GM12878 (cell line): ENCODE data around the gene COL13A1. TPM values are rescaled to one million over a fixed set of nuclear protein-coding genes. Genes with fewer than 3 reads are reported as not detected.

Experiments
- ATAC-seq: fragments of 200-7000 bp; cut with Tn5 transposase; 3 replicates; pipeline ENCODE4 v1.9.1; 2020; ENCODE audit warnings: mild to moderate bottlenecking, moderate library complexity
- BruUV-seq: library from RNA; stranded (reverse); fragments of 400-500 nt; replicated peaks from 2 replicates; lab custom pipeline; 2021; lab: Mats Ljungman, UMichigan
- CTCF ChIA-PET: fragments of 300-600 bp; sonication (Branson Sonifier 250); formaldehyde crosslinking; extraction: SDS; loops from one replicate; lab custom pipeline; 2021; ENCODE audit warnings: inconsistent platforms; lab: Yijun Ruan, JAX
- POLR2A ChIA-PET: fragments of 350-600 bp; formaldehyde crosslinking; extraction: SDS; loops from one replicate; lab custom pipeline; 2021; ENCODE audit warnings: inconsistent platforms; lab: Charles Lee
- RAD21 ChIA-PET: fragments of 300-600 bp; sonication (Branson Sonifier 250); formaldehyde crosslinking; loops from one replicate; lab custom pipeline; 2023; ENCODE audit warnings: antibody characterized with exemption; ENCODE audit not compliant: unreplicated experiment; lab: Charles Lee
- SMC1A ChIA-PET: fragments of 300-600 bp; sonication (Branson Sonifier 250); formaldehyde crosslinking; loops from one replicate; lab custom pipeline; 2023; ENCODE audit not compliant: unreplicated experiment, uncharacterized antibody; lab: Charles Lee
- DNase-seq: peaks from one replicate; pipeline ENCODE4 v3.0.0-alpha.2; 2011; ENCODE audit warnings: low read depth, low spot score
- FAIRE-seq: peaks from 3 replicates; lab custom pipeline; 2011; peaks lifted over from hg19 to GRCh38; lab: Jason Lieb, UNC
- H2AFZ ChIP-seq: 2 replicates; pipeline ENCODE4 v1.6.0; 2011; ENCODE audit warnings: low read depth, low read length, control low read depth; ENCODE audit not compliant: control insufficient read depth
- H3K27ac ChIP-seq: 2 replicates; pipeline ENCODE4 v1.5.1; 2011; ENCODE audit warnings: control low read depth; ENCODE audit not compliant: control insufficient read depth, insufficient read depth
- H3K27me3 ChIP-seq, 2 experiments: replicated peaks in 1 of 2; 2 replicates each; pipeline versions ENCODE4 v1.6.0 to v1.6.1; 2011; ENCODE audit warnings: low read length in 1 of 2; ENCODE audit not compliant: control insufficient read depth in 2 of 2, insufficient read depth in 2 of 2
- H3K36me3 ChIP-seq, 2 experiments: 2 replicates each; pipeline ENCODE4 v1.5.1; 2011; ENCODE audit warnings: low read length in 1 of 2; ENCODE audit not compliant: control insufficient read depth in 2 of 2, insufficient read depth in 2 of 2
- H3K4me1 ChIP-seq: 2 replicates; pipeline ENCODE4 v1.6.1; 2011; ENCODE audit warnings: mild to moderate bottlenecking, low read length, moderate library complexity, mixed read lengths; ENCODE audit not compliant: control insufficient read depth, insufficient read depth
- H3K4me2 ChIP-seq: 2 replicates; pipeline ENCODE4 v1.6.0; 2011; ENCODE audit warnings: control low read depth; ENCODE audit not compliant: control insufficient read depth, insufficient read depth
- H3K4me3 ChIP-seq: fragments of 200-600 bp; sonication (generic); 2 replicates; pipeline ENCODE4 v1.5.1; 2016
- H3K79me2 ChIP-seq: 2 replicates; pipeline ENCODE4 v1.6.0; 2011; ENCODE audit warnings: low read length; ENCODE audit not compliant: control insufficient read depth, insufficient read depth
- H3K9ac ChIP-seq: 2 replicates; pipeline ENCODE4 v1.8.0; 2011; ENCODE audit warnings: low read length, control low read depth, mixed read lengths; ENCODE audit not compliant: control insufficient read depth, insufficient read depth
- H3K9me3 ChIP-seq: replicated peaks from 3 replicates; pipeline ENCODE4 v1.5.1; 2011; ENCODE audit warnings: mild to moderate bottlenecking, low read length; ENCODE audit not compliant: control insufficient read depth, insufficient read depth
- H4K20me1 ChIP-seq: 2 replicates; pipeline ENCODE4 v1.6.0; 2011; ENCODE audit not compliant: control insufficient read depth, insufficient read depth
- BCL11A ChIP-seq: IDR thresholded peaks from 2 replicates; pipeline ENCODE4 v1.6.1; 2011; ENCODE audit warnings: low read depth, low read length
- CHD2 ChIP-seq: IDR thresholded peaks from 2 replicates; pipeline ENCODE4 v1.6.1; 2011; ENCODE audit warnings: low read depth, low read length, improper control_type of control experiment, borderline replicate concordance
- CREB1 ChIP-seq: IDR thresholded peaks from 2 replicates; pipeline ENCODE4 v1.6.1; 2012; ENCODE audit warnings: low read depth, mild to moderate bottlenecking, inconsistent platforms
- EGR1 ChIP-seq, 2 experiments: IDR thresholded peaks; 1 replicate in 1 of 2; 2 replicates in 1 of 2; pipeline ENCODE4 v1.6.1; 2011 to 2012; ENCODE audit warnings: low read depth in 2 of 2, low read length in 2 of 2, borderline replicate concordance in 1 of 2, mild to moderate bottlenecking in 1 of 2, moderate library complexity in 1 of 2
- HDAC6 ChIP-seq: fragments of 200-600 bp; sonication (generic); IDR thresholded peaks from one replicate; pipeline ENCODE4 v1.8.0; 2017; ENCODE audit warnings: antibody characterized with exemption; ENCODE audit not compliant: unreplicated experiment
- KAT2A ChIP-seq: conservative IDR thresholded peaks from 2 replicates; pipeline ENCODE4 v1.6.1; 2011; ENCODE audit warnings: low read depth, low read length; ENCODE audit not compliant: control insufficient read depth
- MEF2A ChIP-seq: IDR thresholded peaks from 2 replicates; pipeline ENCODE4 v1.6.1; 2011; ENCODE audit warnings: low read depth, mild to moderate bottlenecking, low read length, moderate library complexity; ENCODE audit not compliant: insufficient read depth
- MXI1 ChIP-seq: fragments of 150-350 bp; IDR thresholded peaks from 2 replicates; pipeline ENCODE4 v1.6.1; 2011; ENCODE audit warnings: low read depth, mild to moderate bottlenecking, inconsistent platforms, low read length, improper control_type of control experiment
- NBN ChIP-seq: fragments of 450-650 bp; IDR thresholded peaks from 2 replicates; pipeline ENCODE4 v1.6.1; 2016
- NR2C1 ChIP-seq: fragments of 450-650 bp; IDR thresholded peaks from 2 replicates; pipeline ENCODE4 v1.6.1; 2017; ENCODE audit warnings: antibody characterized with exemption, mild to moderate bottlenecking, moderate library complexity
- RELB ChIP-seq: fragments of 450-650 bp; IDR thresholded peaks from 2 replicates; pipeline ENCODE4 v1.6.1; 2017; ENCODE audit warnings: low read depth, mild to moderate bottlenecking, moderate library complexity
- SMARCA5 ChIP-seq: fragments of 450-650 bp; IDR thresholded peaks from 2 replicates; pipeline ENCODE4 v1.6.1; 2017; ENCODE audit warnings: mild to moderate bottlenecking
- TCF7 ChIP-seq: IDR thresholded peaks from 2 replicates; pipeline ENCODE4 v1.6.1; 2014; ENCODE audit warnings: antibody characterized with exemption, borderline replicate concordance
- WGBS: methylation state at CpG from one replicate; pipeline ENCODE4 v1.1.6; 2016; ENCODE audit warnings: low lambda C conversion rate; ENCODE audit not compliant: insufficient replicate concordance, insufficient coverage; ENCODE audit errors: missing lambda C conversion rate; 5-methylcytosine and 5-hydroxymethylcytosine counted together
- in situ Hi-C: fragments of 300-500 bp; cut with MboI; formaldehyde crosslinking; loops from 9 replicates; pipeline ENCODE4 v1.14.3; 2018; ENCODE audit warnings: mixed read lengths
- intact Hi-C: fragments of 100-400 bp; cut with micrococcal nuclease; formaldehyde crosslinking; loops from one replicate; pipeline ENCODE4 v1.14.2; 2022; ENCODE audit not compliant: unreplicated experiment
- polyA plus RNA-seq, 11 experiments: library from polyadenylated mRNA; depleted of rRNA in 4 of 11; unstranded in 6 of 11; stranded (reverse) in 5 of 11; fragments of >200 nt; fragmentation: Nextera tagmentation in 4 of 11; fragmentation: Illumina TruSeq in 1 of 11; extraction: Ambion mirVana in 4 of 11; extraction: Trizol in 1 of 11; gene quantifications; 1 replicate in 1 of 11; 2 replicates in 10 of 11; pipeline versions ENCODE4 v1.2.1 to v1.2.3, GENCODE V29; 2011 to 2016; ENCODE audit warnings: inconsistent platforms in 2 of 11, missing spikeins in 2 of 11, low read depth in 1 of 11
- total RNA-seq, 4 experiments: library from RNA; depleted of rRNA in 3 of 4; stranded (reverse); fragments of >200 nt in 3 of 4; fragmentation: Illumina TruSeq in 1 of 4; extraction: Trizol in 1 of 4; gene quantifications; 2 replicates each; pipeline versions ENCODE4 v1.2.1 to v1.2.3, GENCODE V29; 2013 to 2021
- TF ChIP-seq, protein P1 (sequence below): fragments of 450-650 bp; IDR thresholded peaks from 2 replicates; pipeline ENCODE4 v1.6.1; 2017; ENCODE audit warnings: mild to moderate bottlenecking, moderate library complexity
- TF ChIP-seq, protein P2 (sequence below), 3 experiments: IDR thresholded peaks in 2 of 3; conservative IDR thresholded peaks in 1 of 3; 2 replicates each; pipeline ENCODE4 v1.5.1; 2011; ENCODE audit warnings: low read depth in 3 of 3, low read length in 3 of 3, mild to moderate bottlenecking in 3 of 3, control low read depth in 2 of 3, moderate library complexity in 2 of 3, inconsistent platforms in 1 of 3, mixed read lengths in 1 of 3; ENCODE audit not compliant: control insufficient read depth in 2 of 3, insufficient read depth in 1 of 3; ENCODE audit errors: extremely low read depth in 1 of 3

Gene COL13A1
- total and polyA plus RNA-seq, 10 of the 15 experiments (the other 5 are each of a cell fraction or from before 2014, with no cell fraction given): 0.03 to 0.15 (median 0.05) TPM; not detected in 7

DNA sequence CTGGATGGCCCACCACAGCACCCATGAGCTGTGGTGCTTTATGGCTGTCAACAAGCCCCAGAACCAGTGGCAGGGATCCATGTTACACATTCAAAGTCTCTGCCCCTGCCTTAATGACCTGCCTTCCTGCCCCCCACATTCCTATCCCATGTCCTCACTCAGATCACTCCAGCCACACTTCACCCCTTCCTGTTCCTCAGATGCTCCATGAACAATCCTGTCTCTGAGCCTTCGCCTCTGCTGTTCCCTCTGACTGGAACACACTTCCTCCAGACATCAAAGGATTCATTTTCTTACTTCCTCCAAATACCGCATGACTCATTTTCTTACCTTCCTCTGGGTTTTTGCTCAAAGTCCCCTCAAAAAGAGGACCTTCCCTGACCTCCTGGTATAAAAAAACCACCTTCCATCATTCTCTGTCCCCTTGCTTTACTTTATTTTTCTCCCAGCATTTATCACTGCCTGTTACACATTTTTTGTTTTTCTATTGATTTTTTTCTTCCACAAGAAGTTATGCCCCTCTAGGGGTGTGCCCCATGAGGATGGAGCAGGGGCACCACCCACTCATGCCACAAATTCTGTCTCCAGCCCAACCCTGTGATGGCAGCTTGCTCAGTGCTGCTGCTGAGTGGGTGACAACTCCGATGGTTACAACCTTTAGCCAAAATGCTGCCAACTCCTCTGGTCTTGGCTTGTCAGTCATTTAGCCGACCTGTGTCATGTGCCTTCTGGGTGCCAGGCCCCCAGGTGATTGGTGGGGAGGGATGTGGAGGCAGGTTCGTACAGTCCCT is 18.2 kb downstream of the COL13A1 start:
- FAIRE-seq: no peak
- no TSS peak for BruUV-seq
- TF ChIP-seq CHD2: no peak
- TF ChIP-seq SMARCA5: no peak
- TF ChIP-seq, protein P1, sequence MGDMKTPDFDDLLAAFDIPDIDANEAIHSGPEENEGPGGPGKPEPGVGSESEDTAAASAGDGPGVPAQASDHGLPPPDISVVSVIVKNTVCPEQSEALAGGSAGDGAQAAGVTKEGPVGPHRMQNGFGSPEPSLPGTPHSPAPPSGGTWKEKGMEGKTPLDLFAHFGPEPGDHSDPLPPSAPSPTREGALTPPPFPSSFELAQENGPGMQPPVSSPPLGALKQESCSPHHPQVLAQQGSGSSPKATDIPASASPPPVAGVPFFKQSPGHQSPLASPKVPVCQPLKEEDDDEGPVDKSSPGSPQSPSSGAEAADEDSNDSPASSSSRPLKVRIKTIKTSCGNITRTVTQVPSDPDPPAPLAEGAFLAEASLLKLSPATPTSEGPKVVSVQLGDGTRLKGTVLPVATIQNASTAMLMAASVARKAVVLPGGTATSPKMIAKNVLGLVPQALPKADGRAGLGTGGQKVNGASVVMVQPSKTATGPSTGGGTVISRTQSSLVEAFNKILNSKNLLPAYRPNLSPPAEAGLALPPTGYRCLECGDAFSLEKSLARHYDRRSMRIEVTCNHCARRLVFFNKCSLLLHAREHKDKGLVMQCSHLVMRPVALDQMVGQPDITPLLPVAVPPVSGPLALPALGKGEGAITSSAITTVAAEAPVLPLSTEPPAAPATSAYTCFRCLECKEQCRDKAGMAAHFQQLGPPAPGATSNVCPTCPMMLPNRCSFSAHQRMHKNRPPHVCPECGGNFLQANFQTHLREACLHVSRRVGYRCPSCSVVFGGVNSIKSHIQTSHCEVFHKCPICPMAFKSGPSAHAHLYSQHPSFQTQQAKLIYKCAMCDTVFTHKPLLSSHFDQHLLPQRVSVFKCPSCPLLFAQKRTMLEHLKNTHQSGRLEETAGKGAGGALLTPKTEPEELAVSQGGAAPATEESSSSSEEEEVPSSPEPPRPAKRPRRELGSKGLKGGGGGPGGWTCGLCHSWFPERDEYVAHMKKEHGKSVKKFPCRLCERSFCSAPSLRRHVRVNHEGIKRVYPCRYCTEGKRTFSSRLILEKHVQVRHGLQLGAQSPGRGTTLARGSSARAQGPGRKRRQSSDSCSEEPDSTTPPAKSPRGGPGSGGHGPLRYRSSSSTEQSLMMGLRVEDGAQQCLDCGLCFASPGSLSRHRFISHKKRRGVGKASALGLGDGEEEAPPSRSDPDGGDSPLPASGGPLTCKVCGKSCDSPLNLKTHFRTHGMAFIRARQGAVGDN: no peak
- TF ChIP-seq EGR1 (IDR thresholded peaks at IDR 0.05; ENCODE audit: borderline replicate concordance in 1 of 2, low read depth in 2 of 2, low read length in 2 of 2): no peak
- no peak for TF ChIP-seq NR2C1
- TF ChIP-seq, protein P2, sequence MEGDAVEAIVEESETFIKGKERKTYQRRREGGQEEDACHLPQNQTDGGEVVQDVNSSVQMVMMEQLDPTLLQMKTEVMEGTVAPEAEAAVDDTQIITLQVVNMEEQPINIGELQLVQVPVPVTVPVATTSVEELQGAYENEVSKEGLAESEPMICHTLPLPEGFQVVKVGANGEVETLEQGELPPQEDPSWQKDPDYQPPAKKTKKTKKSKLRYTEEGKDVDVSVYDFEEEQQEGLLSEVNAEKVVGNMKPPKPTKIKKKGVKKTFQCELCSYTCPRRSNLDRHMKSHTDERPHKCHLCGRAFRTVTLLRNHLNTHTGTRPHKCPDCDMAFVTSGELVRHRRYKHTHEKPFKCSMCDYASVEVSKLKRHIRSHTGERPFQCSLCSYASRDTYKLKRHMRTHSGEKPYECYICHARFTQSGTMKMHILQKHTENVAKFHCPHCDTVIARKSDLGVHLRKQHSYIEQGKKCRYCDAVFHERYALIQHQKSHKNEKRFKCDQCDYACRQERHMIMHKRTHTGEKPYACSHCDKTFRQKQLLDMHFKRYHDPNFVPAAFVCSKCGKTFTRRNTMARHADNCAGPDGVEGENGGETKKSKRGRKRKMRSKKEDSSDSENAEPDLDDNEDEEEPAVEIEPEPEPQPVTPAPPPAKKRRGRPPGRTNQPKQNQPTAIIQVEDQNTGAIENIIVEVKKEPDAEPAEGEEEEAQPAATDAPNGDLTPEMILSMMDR (IDR thresholded peaks at IDR 0.05 in 2 of 3, conservative IDR thresholded peaks at IDR 0.05 in 1 of 3; ENCODE audit: control insufficient read depth in 2 of 3, extremely low read depth in 1 of 3, insufficient read depth in 1 of 3, low read depth in 3 of 3, low read length in 3 of 3): no peak
- TF ChIP-seq CREB1: no peak
- no peak for TF ChIP-seq MXI1
- TF ChIP-seq HDAC6: no peak
- no peak for TF ChIP-seq KAT2A
- TF ChIP-seq BCL11A: no peak
- TF ChIP-seq RELB: no peak
- TF ChIP-seq TCF7: peak; percentile 56; the same call in 1 of the 2 replicates
- no peak for TF ChIP-seq MEF2A
- TF ChIP-seq NBN: no peak

More for the DNA sequence above, 18.2 kb downstream of the COL13A1 start:
- 8% methylated on average over 5 of the region's 5 CpGs for WGBS
- intact Hi-C loops: no loop called here
- no peaks in the 10 kb centered on the region for H3K36me3 ChIP-seq
- H3K4me1 ChIP-seq: no peaks in the 10 kb centered on the region
- no peak overlapping the region for H3K4me3 ChIP-seq
- no peak overlapping the region for H2AFZ ChIP-seq
- no peak for ATAC-seq
- no peaks in the 10 kb centered on the region for H3K79me2 ChIP-seq
- peaks cover 0 to 4% of the 10 kb centered on the region in 2 experiments; a peak in 1 of 4 replicates for H3K27me3 ChIP-seq
- no peak overlapping the region for H3K27ac ChIP-seq
- DNase-seq: no peak
- POLR2A ChIA-PET: no interaction called here
- no peak overlapping the region for H3K4me2 ChIP-seq
- H3K9me3 ChIP-seq: no peaks in the 10 kb centered on the region; the same call in 2 of the 3 replicates
- H3K9ac ChIP-seq: no peak overlapping the region
- in situ Hi-C loops: no loop called here
- RAD21 ChIA-PET: no interaction called here
- SMC1A ChIA-PET: no interaction called here
- CTCF ChIA-PET: interaction anchor here (1.5 kb wide), 1 partner anchor 30 kb away, joined by 3 read pairs; no protein-coding TSS in a partner anchor
- H4K20me1 ChIP-seq: no peaks in the 10 kb centered on the region
